WTC11 (cell line): ENCODE measurements around the gene ATAD3C. TPM values are rescaled to one million over a fixed set of nuclear protein-coding genes. Genes with fewer than 3 reads are reported as not detected.
"Not testable (repeated sequence)": the region's sequence is repeated elsewhere in the genome, so short reads cannot be mapped to it uniquely, and the experiment has no call there.

Source experiments
- ATAC-seq: fragments of 200-7000 bp; cut with Tn5 transposase; 2 replicates; pipeline ENCODE4 v1.10.0; 2021; ENCODE audit warnings: mild to moderate bottlenecking, moderate library complexity
- CTCF ChIA-PET: fragments of 300-600 bp; sonication (Branson Sonifier 250); formaldehyde crosslinking; loops from one replicate; lab custom pipeline; 2021; ENCODE audit warnings: antibody characterized with exemption; lab: Charles Lee
- POLR2A ChIA-PET: fragments of 350-600 bp; sonication (Branson Sonifier 250); formaldehyde crosslinking; loops from one replicate; lab custom pipeline; 2021; ENCODE audit warnings: antibody characterized with exemption; lab: Charles Lee
- DNase-seq: peaks from one replicate; pipeline ENCODE4 v3.0.0; 2021; ENCODE audit warnings: low spot score
- H3K27ac Mint-ChIP-seq: 2 replicates; pipeline ENCODE4 v1.8.0; 2021; ENCODE audit warnings: mixed read lengths
- H3K27me3 Mint-ChIP-seq: 2 replicates; pipeline ENCODE4 v1.8.0; 2021; ENCODE audit warnings: low read depth, mild to moderate bottlenecking, moderate library complexity, mixed read lengths
- H3K36me3 Mint-ChIP-seq: 2 replicates; pipeline ENCODE4 v1.8.0; 2021; ENCODE audit warnings: mixed read lengths
- H3K4me1 Mint-ChIP-seq: 2 replicates; pipeline ENCODE4 v1.8.0; 2022; ENCODE audit warnings: mixed read lengths
- H3K4me3 Mint-ChIP-seq: 2 replicates; pipeline ENCODE4 v1.8.0; 2021; ENCODE audit warnings: mild to moderate bottlenecking, moderate library complexity, mixed read lengths
- H3K9me3 Mint-ChIP-seq: 2 replicates; pipeline ENCODE4 v1.8.0; 2021; ENCODE audit warnings: mixed read lengths
- CBFB ChIP-seq: sonication (generic); formaldehyde crosslinking; IDR thresholded peaks from 2 replicates; pipeline ENCODE4 v1.8.1; 2022; ENCODE audit warnings: mild to moderate bottlenecking, low read depth, missing genetic modification reagents
- OVOL2 ChIP-seq: fragments of 250-450 bp; sonication (Bioruptor Pico); IDR thresholded peaks from 2 replicates; pipeline ENCODE4 v1.9.0; 2021; ENCODE audit warnings: mild to moderate bottlenecking, borderline replicate concordance
- PRRX2 ChIP-seq: fragments of 250-450 bp; sonication (Bioruptor Pico); IDR thresholded peaks from 2 replicates; pipeline ENCODE4 v1.8.0; 2021; ENCODE audit warnings: mild to moderate bottlenecking
- SMAD3 ChIP-seq: sonication (generic); formaldehyde crosslinking; IDR thresholded peaks from 2 replicates; pipeline ENCODE4 v1.8.0; 2022; ENCODE audit warnings: missing genetic modification reagents, mild to moderate bottlenecking, borderline replicate concordance
- TP53 ChIP-seq: sonication (generic); formaldehyde crosslinking; IDR thresholded peaks from 2 replicates; pipeline ENCODE4 v1.8.1; 2023; ENCODE audit warnings: mild to moderate bottlenecking, missing genetic modification reagents
- ZNF416 ChIP-seq: fragments of 250-450 bp; sonication (Bioruptor Pico); IDR thresholded peaks from 2 replicates; pipeline ENCODE4 v1.9.0; 2021; ENCODE audit warnings: mild to moderate bottlenecking, inconsistent platforms
- total RNA-seq: library from RNA; stranded (reverse); gene quantifications from 3 replicates; pipeline ENCODE4 v1.2.3, GENCODE V29; 2021
- TF ChIP-seq, protein P1 (sequence below): sonication (generic); formaldehyde crosslinking; IDR thresholded peaks from 2 replicates; pipeline ENCODE4 v1.8.1; 2023; ENCODE audit warnings: mild to moderate bottlenecking, missing genetic modification reagents, moderate library complexity
- TF ChIP-seq, protein P2 (sequence below): sonication (generic); formaldehyde crosslinking; IDR thresholded peaks from 2 replicates; pipeline ENCODE4 v1.8.1; 2022; ENCODE audit warnings: mild to moderate bottlenecking, moderate library complexity, missing genetic modification reagents
- TF ChIP-seq, protein P3 (sequence below): sonication (generic); formaldehyde crosslinking; IDR thresholded peaks from 2 replicates; pipeline ENCODE4 v1.8.1; 2022; ENCODE audit warnings: low read depth, missing genetic modification reagents, borderline replicate concordance
- TF ChIP-seq, protein P4 (sequence below): sonication (generic); formaldehyde crosslinking; IDR thresholded peaks from 2 replicates; pipeline ENCODE4 v1.8.1; 2023; ENCODE audit warnings: mild to moderate bottlenecking, moderate library complexity, missing genetic modification reagents
- TF ChIP-seq, protein P5 (sequence below): sonication (generic); formaldehyde crosslinking; IDR thresholded peaks from 2 replicates; pipeline ENCODE4 v1.8.1; 2023; ENCODE audit warnings: mild to moderate bottlenecking, missing genetic modification reagents
- TF ChIP-seq, protein P6 (sequence below): sonication (generic); formaldehyde crosslinking; conservative IDR thresholded peaks from 2 replicates; pipeline ENCODE4 v1.8.1; 2023; ENCODE audit warnings: mild to moderate bottlenecking, low read depth, missing genetic modification reagents, moderate library complexity

The ATAD3C gene
- total RNA-seq, 1 experiment from 2014 or later: 0.61 TPM

DNA sequence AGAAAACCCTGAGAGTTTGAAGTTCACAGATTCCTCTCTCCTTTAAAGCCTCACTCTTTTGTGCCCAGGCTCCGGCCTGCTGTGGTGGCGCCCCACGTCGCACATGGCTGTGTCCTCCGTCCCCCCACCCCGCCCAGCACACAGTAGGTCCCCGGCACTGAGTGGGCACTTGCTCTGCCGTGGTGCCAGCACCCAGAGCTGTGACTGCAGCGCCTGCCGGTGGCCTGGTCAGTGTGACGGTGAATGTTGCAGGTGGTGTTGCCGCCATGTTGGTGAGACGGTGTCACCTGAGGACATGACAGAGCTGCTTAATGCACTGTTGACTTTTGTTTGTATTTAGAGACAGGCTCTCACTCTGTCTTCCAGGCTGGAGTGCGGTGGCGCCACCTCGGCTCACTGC is 3.4 kb downstream of the ATAD3C start:
- no peak for DNase-seq

DNA sequence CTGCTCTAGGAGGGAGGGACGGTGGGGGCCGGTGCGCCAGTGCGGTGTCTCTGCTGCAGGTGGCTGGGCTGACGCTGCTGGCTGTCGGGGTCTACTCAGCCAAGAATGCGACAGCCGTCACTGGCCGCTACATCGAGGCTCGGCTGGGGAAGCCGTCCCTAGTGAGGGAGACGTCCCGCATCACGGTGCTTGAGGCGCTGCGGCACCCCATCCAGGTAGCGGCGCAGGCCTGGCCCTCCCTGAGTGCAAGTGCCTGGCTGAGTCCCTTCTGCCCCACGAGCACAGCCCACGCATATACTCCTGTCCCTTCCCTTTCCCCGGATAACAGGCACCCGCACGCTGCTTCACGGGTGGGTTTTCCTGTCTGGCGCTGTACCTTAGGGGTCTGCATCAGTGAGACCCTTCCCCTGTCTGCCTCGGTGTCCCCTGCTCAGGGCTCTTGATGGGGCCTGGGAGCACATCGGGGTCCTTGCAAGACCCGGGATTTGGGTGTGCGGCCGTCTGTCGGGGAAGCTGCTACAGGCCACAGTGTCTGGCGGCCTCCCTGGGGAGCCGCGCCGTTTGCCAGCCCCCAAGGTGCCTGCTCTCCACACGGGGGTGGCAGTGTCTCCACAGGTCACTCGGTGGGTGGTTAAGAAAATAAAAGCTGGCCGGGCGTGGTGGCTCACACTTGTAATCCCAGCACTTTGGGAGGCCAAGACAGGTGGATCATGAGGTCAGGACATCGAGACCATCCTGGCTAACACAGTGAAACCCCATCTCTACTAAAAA is 5.0 kb downstream of the ATAD3C start:
- ATAC-seq: peak; percentile 34
- H3K36me3 Mint-ChIP-seq, DNase-seq, H3K27ac Mint-ChIP-seq, H3K4me1 Mint-ChIP-seq, POLR2A ChIA-PET, H3K4me3 Mint-ChIP-seq, H3K9me3 Mint-ChIP-seq, H3K27me3 Mint-ChIP-seq: not testable (repeated sequence)
- CTCF ChIA-PET: interaction anchor here (0.6 to 1.2 kb wide), 4 partner anchors 19 to 176 kb away, joined by 3 to 4 read pairs (median 4); partner anchors contain the start of gene VWA1

More for the DNA sequence above, 3.4 kb downstream of the ATAD3C start:
- Mint-ChIP-seq H3K9me3 (no peaks in the 10 kb centered on the region), H3K36me3 (no peaks in the 10 kb centered on the region), H3K4me3 (no peak overlapping the region), H3K27ac (no peak overlapping the region), H3K4me1 (no peaks in the 10 kb centered on the region), H3K27me3 (peaks cover 4% of the 10 kb centered on the region)
- ATAC-seq: no peak
- ChIA-PET POLR2A (no interaction called here), CTCF (no interaction called here)
- TF ChIP-seq, protein P1, sequence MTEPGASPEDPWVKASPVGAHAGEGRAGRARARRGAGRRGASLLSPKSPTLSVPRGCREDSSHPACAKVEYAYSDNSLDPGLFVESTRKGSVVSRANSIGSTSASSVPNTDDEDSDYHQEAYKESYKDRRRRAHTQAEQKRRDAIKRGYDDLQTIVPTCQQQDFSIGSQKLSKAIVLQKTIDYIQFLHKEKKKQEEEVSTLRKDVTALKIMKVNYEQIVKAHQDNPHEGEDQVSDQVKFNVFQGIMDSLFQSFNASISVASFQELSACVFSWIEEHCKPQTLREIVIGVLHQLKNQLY (CRISPR knock-in tag): no peak
- no peak for TF ChIP-seq OVOL2 (CRISPR knock-in tag)
- TF ChIP-seq, protein P2, sequence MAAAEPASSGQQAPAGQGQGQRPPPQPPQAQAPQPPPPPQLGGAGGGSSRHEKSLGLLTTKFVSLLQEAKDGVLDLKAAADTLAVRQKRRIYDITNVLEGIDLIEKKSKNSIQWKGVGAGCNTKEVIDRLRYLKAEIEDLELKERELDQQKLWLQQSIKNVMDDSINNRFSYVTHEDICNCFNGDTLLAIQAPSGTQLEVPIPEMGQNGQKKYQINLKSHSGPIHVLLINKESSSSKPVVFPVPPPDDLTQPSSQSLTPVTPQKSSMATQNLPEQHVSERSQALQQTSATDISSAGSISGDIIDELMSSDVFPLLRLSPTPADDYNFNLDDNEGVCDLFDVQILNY: no peak
- no peak for TF ChIP-seq ZNF416 (CRISPR knock-in tag)
- TF ChIP-seq, protein P3, sequence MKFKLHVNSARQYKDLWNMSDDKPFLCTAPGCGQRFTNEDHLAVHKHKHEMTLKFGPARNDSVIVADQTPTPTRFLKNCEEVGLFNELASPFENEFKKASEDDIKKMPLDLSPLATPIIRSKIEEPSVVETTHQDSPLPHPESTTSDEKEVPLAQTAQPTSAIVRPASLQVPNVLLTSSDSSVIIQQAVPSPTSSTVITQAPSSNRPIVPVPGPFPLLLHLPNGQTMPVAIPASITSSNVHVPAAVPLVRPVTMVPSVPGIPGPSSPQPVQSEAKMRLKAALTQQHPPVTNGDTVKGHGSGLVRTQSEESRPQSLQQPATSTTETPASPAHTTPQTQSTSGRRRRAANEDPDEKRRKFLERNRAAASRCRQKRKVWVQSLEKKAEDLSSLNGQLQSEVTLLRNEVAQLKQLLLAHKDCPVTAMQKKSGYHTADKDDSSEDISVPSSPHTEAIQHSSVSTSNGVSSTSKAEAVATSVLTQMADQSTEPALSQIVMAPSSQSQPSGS (CRISPR knock-in tag): no peak
- TF ChIP-seq TP53 (CRISPR knock-in tag): no peak
- TF ChIP-seq, protein P4, sequence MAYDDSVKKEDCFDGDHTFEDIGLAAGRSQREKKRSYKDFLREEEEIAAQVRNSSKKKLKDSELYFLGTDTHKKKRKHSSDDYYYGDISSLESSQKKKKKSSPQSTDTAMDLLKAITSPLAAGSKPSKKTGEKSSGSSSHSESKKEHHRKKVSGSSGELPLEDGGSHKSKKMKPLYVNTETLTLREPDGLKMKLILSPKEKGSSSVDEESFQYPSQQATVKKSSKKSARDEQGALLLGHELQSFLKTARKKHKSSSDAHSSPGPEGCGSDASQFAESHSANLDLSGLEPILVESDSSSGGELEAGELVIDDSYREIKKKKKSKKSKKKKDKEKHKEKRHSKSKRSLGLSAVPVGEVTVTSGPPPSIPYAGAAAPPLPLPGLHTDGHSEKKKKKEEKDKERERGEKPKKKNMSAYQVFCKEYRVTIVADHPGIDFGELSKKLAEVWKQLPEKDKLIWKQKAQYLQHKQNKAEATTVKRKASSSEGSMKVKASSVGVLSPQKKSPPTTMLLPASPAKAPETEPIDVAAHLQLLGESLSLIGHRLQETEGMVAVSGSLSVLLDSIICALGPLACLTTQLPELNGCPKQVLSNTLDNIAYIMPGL (CRISPR knock-in tag): no peak
- no peak for TF ChIP-seq SMAD3 (CRISPR knock-in tag)
- no peak for TF ChIP-seq PRRX2 (CRISPR knock-in tag)
- TF ChIP-seq, protein P5, sequence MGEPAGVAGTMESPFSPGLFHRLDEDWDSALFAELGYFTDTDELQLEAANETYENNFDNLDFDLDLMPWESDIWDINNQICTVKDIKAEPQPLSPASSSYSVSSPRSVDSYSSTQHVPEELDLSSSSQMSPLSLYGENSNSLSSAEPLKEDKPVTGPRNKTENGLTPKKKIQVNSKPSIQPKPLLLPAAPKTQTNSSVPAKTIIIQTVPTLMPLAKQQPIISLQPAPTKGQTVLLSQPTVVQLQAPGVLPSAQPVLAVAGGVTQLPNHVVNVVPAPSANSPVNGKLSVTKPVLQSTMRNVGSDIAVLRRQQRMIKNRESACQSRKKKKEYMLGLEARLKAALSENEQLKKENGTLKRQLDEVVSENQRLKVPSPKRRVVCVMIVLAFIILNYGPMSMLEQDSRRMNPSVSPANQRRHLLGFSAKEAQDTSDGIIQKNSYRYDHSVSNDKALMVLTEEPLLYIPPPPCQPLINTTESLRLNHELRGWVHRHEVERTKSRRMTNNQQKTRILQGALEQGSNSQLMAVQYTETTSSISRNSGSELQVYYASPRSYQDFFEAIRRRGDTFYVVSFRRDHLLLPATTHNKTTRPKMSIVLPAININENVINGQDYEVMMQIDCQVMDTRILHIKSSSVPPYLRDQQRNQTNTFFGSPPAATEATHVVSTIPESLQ (CRISPR knock-in tag): no peak
- TF ChIP-seq CBFB (CRISPR knock-in tag): no peak
- TF ChIP-seq, protein P6, sequence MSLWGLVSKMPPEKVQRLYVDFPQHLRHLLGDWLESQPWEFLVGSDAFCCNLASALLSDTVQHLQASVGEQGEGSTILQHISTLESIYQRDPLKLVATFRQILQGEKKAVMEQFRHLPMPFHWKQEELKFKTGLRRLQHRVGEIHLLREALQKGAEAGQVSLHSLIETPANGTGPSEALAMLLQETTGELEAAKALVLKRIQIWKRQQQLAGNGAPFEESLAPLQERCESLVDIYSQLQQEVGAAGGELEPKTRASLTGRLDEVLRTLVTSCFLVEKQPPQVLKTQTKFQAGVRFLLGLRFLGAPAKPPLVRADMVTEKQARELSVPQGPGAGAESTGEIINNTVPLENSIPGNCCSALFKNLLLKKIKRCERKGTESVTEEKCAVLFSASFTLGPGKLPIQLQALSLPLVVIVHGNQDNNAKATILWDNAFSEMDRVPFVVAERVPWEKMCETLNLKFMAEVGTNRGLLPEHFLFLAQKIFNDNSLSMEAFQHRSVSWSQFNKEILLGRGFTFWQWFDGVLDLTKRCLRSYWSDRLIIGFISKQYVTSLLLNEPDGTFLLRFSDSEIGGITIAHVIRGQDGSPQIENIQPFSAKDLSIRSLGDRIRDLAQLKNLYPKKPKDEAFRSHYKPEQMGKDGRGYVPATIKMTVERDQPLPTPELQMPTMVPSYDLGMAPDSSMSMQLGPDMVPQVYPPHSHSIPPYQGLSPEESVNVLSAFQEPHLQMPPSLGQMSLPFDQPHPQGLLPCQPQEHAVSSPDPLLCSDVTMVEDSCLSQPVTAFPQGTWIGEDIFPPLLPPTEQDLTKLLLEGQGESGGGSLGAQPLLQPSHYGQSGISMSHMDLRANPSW (CRISPR knock-in tag): no peak
